GM12892 (cell line): Measurements from ENCODE around the gene PPFIA4.

ENCODE experiments used
- DNase-seq: peaks from one replicate; pipeline ENCODE4 v3.0.0; 2011; ENCODE audit not compliant: insufficient read length
- FAIRE-seq: peaks from 2 replicates; lab custom pipeline; 2011; peaks lifted over from hg19 to GRCh38; lab: Jason Lieb, UNC
- POLR2A ChIP-seq: IDR thresholded peaks from 2 replicates; pipeline ENCODE4 v1.6.1; 2011; ENCODE audit warnings: low read depth, low read length, control low read depth
- POLR2AphosphoS5 ChIP-seq: IDR thresholded peaks from 2 replicates; pipeline ENCODE4 v1.6.1; 2011; ENCODE audit warnings: low read depth, low read length, control low read depth
- TAF1 ChIP-seq: IDR thresholded peaks from 2 replicates; pipeline ENCODE4 v1.6.1; 2011; ENCODE audit warnings: low read depth, mild to moderate bottlenecking, control low read depth, low read length, borderline replicate concordance

PPFIA4 gene

GRCh38 chr1:203091761-203092330 lies 65.6 kb downstream of the PPFIA4 start:
- FAIRE-seq = no peak
- TF ChIP-seq POLR2A (no peak), TAF1 (no peak), POLR2AphosphoS5 (no peak)
- no peak for DNase-seq

DNA sequence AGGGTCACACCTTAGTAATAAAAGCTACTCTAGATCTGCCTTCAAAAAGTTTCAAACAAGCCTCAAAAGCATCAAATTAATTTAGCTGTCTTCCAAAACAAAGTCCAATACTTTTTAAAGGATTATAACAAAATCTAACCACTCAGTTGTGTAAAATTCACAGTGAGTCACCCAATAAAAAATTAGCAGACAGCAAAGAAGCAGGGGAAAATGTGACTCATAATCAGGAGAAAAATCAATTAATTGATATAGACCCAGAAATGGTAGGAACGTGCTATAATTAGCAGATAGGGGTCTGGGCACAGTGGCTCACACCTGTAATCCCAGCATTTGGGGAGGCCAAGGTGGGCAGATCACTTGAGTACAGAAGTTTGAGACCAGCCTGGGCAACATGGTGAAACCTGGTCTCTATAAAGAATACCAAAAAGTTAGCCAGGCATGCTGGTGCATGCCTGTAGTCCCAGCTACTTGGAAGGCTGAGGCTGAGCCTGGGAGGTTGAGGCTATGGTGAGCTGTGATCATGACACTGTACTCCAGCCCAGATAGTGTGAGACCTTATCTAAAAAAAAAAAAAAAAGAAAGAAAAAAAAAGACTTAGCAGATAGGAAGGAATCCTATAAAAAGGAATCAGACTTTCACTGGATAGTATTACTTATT lies 67.6 kb downstream of the PPFIA4 start:
- FAIRE-seq = no peak

GRCh38 chr1:203095061-203095690 lies 68.9 kb downstream of the PPFIA4 start:
- DNase-seq (no peak), FAIRE-seq (no peak)
- TF ChIP-seq POLR2A (no peak), TAF1 (no peak), POLR2AphosphoS5 (no peak)

More for the DNA sequence above, 67.6 kb downstream of the PPFIA4 start:
- DNase-seq = no peak
- TF ChIP-seq POLR2A (no peak), TAF1 (no peak), POLR2AphosphoS5 (no peak)

GRCh38 chr1:203096566-203096965 lies 70.3 kb downstream of the PPFIA4 start:
- FAIRE-seq (no peak), DNase-seq (no peak)
- no peak for TF ChIP-seq POLR2A
- no peak for TF ChIP-seq TAF1
- no peak for TF ChIP-seq POLR2AphosphoS5

GRCh38 chr1:203097001-203097400 lies 70.7 kb downstream of the PPFIA4 start:
- TF ChIP-seq POLR2AphosphoS5 (no peak), POLR2A (no peak)
- FAIRE-seq = no peak
- no peak for DNase-seq

DNA sequence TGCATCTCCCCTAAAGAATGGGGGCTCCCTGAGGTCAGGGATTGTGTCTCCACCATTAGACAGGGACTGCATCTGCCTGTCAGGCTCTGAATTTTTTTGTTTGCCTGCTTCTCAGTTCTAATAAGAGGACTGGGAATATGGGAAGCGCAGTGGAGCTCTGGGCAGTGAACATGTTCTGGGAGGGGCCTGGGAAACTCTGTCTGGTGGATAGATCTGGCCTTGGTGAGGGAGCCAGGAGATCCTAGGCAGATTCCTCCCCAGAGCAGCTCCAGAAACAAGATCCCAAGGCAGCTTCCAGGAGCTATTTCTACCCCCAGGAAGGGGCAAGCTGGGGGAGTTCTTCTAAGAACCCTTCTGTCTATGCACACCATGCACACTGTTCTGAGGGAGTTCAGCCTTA lies 72.2 kb downstream of the PPFIA4 start:
- DNase-seq = no peak
- no peak for FAIRE-seq
- TF ChIP-seq POLR2AphosphoS5 = no peak
- no peak for TF ChIP-seq POLR2A
- no peak for TF ChIP-seq TAF1

DNA sequence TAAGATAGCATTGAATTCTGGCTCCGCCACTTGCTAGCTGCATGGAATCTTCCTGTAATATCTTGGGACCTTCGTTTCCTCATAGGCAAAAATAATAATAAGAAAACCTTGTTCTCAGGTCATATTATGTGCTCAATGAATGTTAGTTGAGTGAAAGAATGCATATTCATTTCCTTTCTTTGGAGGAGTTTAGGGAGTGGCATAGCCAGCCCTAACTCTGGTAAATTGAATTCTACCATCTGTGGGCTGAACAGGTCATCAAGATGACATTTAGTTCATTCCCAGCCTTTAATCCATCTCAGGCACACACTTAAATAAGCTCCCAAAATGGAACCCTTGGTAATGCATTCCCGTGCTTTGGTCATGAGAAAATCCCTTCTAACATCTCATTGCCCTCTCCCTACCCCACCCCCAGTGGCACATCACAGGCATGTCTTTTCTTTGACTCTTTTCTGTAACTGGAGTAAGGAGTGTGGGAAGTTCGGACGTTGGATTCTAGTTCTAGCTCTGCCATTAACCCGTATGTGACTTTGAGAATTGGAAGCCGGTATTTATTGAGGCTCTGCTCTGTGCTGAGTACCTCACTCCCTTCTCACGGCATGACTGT lies 72.7 kb downstream of the PPFIA4 start:
- DNase-seq = no peak
- TF ChIP-seq TAF1 (no peak), POLR2AphosphoS5 (no peak), POLR2A (no peak)
- no peak for FAIRE-seq

GRCh38 chr1:203099805-203100515 lies 73.7 kb downstream of the PPFIA4 start:
- FAIRE-seq (no peak), DNase-seq (no peak)
- TF ChIP-seq POLR2A (no peak), POLR2AphosphoS5 (no peak)

GRCh38 chr1:203100516-203100869 lies 74.2 kb downstream of the PPFIA4 start:
- TF ChIP-seq TAF1 (no peak), POLR2A (no peak), POLR2AphosphoS5 (no peak)
- FAIRE-seq (no peak), DNase-seq (no peak)

GRCh38 chr1:203101813-203102634 lies 75.7 kb downstream of the PPFIA4 start:
- no peak for FAIRE-seq
- TF ChIP-seq POLR2AphosphoS5 = no peak
- TF ChIP-seq POLR2A = no peak
- no peak for TF ChIP-seq TAF1
- no peak for DNase-seq
